ENCODE measurements around the gene TH.

- TF ChIP-seq CTCF (IDR thresholded peaks at IDR 0.05) (no peak), ZFX (IDR thresholded peaks at IDR 0.05; ENCODE audit: borderline replicate concordance) (no peak)
Measured at GRCh38 chr11:2158966-2159365, 12.6 kb downstream of the TH start.
